Placental pericyte (primary cell): ENCODE measurements around the gene TES. TPM values are rescaled to one million over a fixed set of nuclear protein-coding genes. Genes with fewer than 3 reads are reported as not detected.

Experiments
- total RNA-seq: library from RNA; depleted of rRNA; stranded (reverse); fragments of >200 nt; gene quantifications from 2 replicates; pipeline ENCODE4 v1.2.3, GENCODE V29; 2012

Gene TES, protein sequence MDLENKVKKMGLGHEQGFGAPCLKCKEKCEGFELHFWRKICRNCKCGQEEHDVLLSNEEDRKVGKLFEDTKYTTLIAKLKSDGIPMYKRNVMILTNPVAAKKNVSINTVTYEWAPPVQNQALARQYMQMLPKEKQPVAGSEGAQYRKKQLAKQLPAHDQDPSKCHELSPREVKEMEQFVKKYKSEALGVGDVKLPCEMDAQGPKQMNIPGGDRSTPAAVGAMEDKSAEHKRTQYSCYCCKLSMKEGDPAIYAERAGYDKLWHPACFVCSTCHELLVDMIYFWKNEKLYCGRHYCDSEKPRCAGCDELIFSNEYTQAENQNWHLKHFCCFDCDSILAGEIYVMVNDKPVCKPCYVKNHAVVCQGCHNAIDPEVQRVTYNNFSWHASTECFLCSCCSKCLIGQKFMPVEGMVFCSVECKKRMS
- total RNA-seq = 92.1 and 139 TPM in 2 replicates

DNA sequence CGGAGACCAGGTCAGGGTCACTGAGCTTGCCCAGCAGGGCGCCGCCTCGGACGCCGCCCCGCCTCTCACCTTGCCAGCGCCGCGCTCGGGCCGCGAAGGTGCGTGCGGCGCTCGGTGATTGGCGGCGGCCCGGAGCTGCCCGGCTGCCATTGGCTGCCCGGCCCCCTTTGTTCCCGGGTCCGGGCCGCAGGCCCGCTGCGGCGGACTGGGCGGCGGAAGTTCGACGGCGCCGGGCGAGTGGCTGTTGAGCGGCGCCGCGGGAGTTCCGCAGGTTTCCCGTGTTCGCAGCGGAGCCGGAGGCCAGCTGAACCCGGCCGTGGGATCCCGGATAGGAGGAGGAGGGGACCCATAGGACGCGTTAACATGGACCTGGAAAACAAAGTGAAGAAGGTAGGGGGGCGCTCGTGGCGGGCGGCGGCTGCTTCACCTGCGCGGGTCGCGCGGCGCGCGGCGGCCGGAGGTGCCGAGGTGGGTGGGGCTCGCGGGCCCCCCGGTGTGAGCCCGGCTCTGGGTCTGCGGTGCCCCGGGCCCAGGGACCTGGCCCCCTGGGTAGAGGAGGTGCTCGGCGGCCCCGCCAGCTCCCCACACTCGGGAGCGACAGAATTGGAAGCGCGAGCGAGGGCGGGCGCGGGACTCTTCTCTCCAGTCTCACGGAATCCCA, at the start of gene TES:
Gene TES (plus strand): TSS at position 195 of the 661 bp plus-strand sequence. CDS start 169 bp downstream, at position 364.

Other genes starting within 250 kb of the TES start
- gene TFEC, start 179.8 kb upstream of the TES start, total RNA-seq = under 0.01 TPM in 1 of 2 replicates, not detected in the other